Tibial artery (tissue), 4 donors: ENCODE results near the gene FOXK1.
"Not testable (repeated sequence)": the region's sequence is repeated elsewhere in the genome, so short reads cannot be mapped to it uniquely, and the experiment has no call there.

Experiments
- DNase-seq, 2 donors: peaks; one replicate each; pipeline ENCODE4 v3.0.0-alpha.2; 2019
- H3K27ac ChIP-seq, 2 donors: fragments of 200-600 bp; sonication (generic) in 1 of 2; 1 replicate in 1 of 2; 2 replicates in 1 of 2; pipeline ENCODE4 v1.5.1; 2018 to 2019; ENCODE audit warnings: mild to moderate bottlenecking in 1 of 2
- H3K27me3 ChIP-seq, 2 donors: fragments of 200-600 bp; sonication (generic) in 1 of 2; one replicate each; pipeline versions ENCODE4 v1.5.1 to v1.6.0; 2016 to 2019
- H3K36me3 ChIP-seq, 3 donors: fragments of 200-600 bp; sonication (generic) in 2 of 3; one replicate each; pipeline ENCODE4 v1.5.1; 2016 to 2019; ENCODE audit warnings: mild to moderate bottlenecking in 2 of 3
- H3K4me1 ChIP-seq, 4 donors: fragments of 200-600 bp; sonication (generic) in 2 of 4; 1 replicate in 3 of 4; 2 replicates in 1 of 4; pipeline ENCODE4 v1.5.1; 2016 to 2019
- H3K4me3 ChIP-seq, 2 donors: fragments of 200-600 bp; sonication (generic) in 1 of 2; 1 replicate in 1 of 2; 2 replicates in 1 of 2; pipeline ENCODE4 v1.5.1; 2018 to 2019; ENCODE audit warnings: mild to moderate bottlenecking in 2 of 2
- H3K9me3 ChIP-seq, 3 donors: fragments of 200-600 bp; sonication (generic) in 1 of 3; one replicate each; pipeline ENCODE4 v1.5.1; 2016 to 2019
- intact Hi-C: fragments of 100-400 bp; cut with DNase I; formaldehyde crosslinking; loops from one replicate; pipeline ENCODE4 v1.15.0; 2023; ENCODE audit warnings: low total_unique reads
- TF ChIP-seq, protein P1 (sequence below), 2 experiments: fragments of 200-600 bp in 1 of 2; fragments of 450-650 bp in 1 of 2; IDR thresholded peaks; one replicate each; pipeline ENCODE4 v1.5.1; 2017 to 2019; ENCODE audit warnings: antibody characterized with exemption in 2 of 2, mild to moderate bottlenecking in 1 of 2, moderate library complexity in 1 of 2

Gene FOXK1

DNA sequence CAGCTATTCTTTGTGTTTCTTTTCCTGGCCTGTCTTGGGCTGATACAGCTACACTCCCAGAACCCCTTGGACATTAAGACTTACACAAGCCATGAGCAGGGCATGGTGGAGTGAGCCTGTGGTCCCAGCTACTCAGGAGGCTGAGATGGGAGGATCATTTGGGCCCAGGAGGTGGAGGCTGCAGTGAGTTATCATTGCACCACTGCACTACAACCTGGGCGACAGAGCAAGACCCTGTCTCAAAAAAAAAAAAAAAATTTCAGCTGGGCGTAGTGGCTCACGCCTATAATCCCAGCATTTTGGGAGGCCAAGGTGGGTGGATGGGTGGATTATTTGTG, 13.6 kb upstream of the FOXK1 start:
- TF ChIP-seq, protein P1, sequence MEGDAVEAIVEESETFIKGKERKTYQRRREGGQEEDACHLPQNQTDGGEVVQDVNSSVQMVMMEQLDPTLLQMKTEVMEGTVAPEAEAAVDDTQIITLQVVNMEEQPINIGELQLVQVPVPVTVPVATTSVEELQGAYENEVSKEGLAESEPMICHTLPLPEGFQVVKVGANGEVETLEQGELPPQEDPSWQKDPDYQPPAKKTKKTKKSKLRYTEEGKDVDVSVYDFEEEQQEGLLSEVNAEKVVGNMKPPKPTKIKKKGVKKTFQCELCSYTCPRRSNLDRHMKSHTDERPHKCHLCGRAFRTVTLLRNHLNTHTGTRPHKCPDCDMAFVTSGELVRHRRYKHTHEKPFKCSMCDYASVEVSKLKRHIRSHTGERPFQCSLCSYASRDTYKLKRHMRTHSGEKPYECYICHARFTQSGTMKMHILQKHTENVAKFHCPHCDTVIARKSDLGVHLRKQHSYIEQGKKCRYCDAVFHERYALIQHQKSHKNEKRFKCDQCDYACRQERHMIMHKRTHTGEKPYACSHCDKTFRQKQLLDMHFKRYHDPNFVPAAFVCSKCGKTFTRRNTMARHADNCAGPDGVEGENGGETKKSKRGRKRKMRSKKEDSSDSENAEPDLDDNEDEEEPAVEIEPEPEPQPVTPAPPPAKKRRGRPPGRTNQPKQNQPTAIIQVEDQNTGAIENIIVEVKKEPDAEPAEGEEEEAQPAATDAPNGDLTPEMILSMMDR (IDR thresholded peaks at IDR 0.05) = no peak
- Histone ChIP-seq H3K4me1 (peaks cover 0 to 55% (median 30%) of the 10 kb centered on the region in 4 donors), H3K9me3 (no peaks in the 10 kb centered on the region), H3K36me3 (no peaks in the 10 kb centered on the region), H3K27me3 (no peaks in the 10 kb centered on the region), H3K27ac (peak overlapping the region; percentile 51 to 82), H3K4me3 (peak overlapping the region; percentile 3 to 19)
- intact Hi-C loops = no loop called here
- DNase-seq = no peak

- intact Hi-C loops = no loop called here
- Histone ChIP-seq H3K4me1 (peaks cover 0 to 45% (median 26%) of the 10 kb centered on the region in 4 donors), H3K4me3 (no peak overlapping the region), H3K27me3 (no peaks in the 10 kb centered on the region), H3K36me3 (no peaks in the 10 kb centered on the region), H3K27ac (peak overlapping the region in 1 of 2 donors; percentile 82), H3K9me3 (peaks cover 0 to 5% (median 5%) of the 10 kb centered on the region in 3 donors)
- TF ChIP-seq, protein P1 (IDR thresholded peaks at IDR 0.05) = no peak
- no peak for DNase-seq
Measured at GRCh38 chr7:4670791-4671190, 11.3 kb upstream of the FOXK1 start.

GRCh38 chr7:4675771-4676367, 6.2 kb upstream of the FOXK1 start:
- Histone ChIP-seq H3K36me3 (no peaks in the 10 kb centered on the region), H3K27me3 (no peaks in the 10 kb centered on the region), H3K4me1 (no peaks in the 10 kb centered on the region), H3K27ac (no peak overlapping the region), H3K9me3 (peaks cover 0 to 5% (median 5%) of the 10 kb centered on the region in 3 donors), H3K4me3 (no peak overlapping the region)
- TF ChIP-seq, protein P1 (IDR thresholded peaks at IDR 0.05) = no peak
- intact Hi-C loops = no loop called here
- no peak for DNase-seq

DNA sequence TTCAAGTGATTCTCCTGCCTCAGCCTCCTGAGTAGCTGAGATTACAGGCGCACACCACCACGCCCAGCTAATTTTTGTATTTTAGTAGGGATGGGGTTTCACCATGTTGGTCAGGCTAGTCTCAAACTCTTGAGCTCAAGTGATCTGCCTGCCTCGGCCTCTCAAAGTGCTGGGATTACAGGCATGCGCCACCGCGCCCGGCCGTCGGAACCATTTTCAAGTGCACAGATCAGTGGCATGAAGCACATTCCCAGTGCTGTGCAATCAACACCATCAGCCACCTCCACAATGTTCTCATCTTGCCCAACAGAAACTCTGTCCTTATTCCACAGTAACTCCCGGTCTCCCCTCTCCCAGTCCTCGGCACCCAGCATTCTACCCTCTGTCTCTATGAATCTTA, 4.6 kb upstream of the FOXK1 start:
- not testable (repeated sequence) for DNase-seq, H3K36me3 ChIP-seq, H3K27ac ChIP-seq, H3K4me3 ChIP-seq, H3K4me1 ChIP-seq, H3K9me3 ChIP-seq, H3K27me3 ChIP-seq
- intact Hi-C loops = loop anchor here (1.0 kb wide), 1 partner anchor 17 kb away; no protein-coding TSS in a partner anchor

DNA sequence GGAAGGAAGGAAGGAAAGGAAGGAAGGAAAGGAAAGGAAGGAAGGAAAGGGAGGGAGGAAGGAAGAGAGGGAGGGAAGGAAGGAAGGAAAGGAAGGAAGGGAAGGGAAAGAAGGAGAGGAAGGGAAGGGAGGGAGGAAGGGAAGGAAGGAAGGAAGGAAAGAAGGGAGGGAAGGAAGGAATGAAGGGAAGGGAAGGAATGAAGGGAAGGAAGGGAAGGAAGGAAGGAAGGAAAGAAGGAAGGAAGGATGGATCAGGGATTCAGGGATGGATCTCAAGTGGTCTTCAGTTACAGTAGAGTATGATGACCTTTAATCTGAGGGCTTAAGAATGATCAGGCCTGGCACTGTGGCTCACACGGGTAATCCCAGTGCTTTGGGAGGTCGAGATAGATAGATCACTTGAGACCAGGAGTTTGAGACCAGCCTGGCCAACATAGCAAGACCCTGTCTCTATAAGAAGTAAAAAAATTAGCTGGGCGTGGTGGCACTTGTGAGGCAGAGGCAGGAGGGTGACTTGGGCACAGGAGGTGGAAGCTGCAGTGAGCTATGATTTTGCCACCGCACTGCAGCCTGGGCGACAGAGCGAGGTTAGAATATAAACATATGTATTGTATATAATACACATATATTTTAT, 760 bp upstream of the FOXK1 start:
- Histone ChIP-seq H3K27me3 (no peaks in the 10 kb centered on the region), H3K27ac (peak overlapping the region; percentile 68 to 71), H3K36me3 (no peaks in the 10 kb centered on the region), H3K4me1 (peaks cover 0 to 25% (median 15%) of the 10 kb centered on the region in 4 donors), H3K4me3 (peak overlapping the region; percentile 95 to 99), H3K9me3 (no peaks in the 10 kb centered on the region)
- no peak for DNase-seq
- TF ChIP-seq, protein P1 (IDR thresholded peaks at IDR 0.05) = no peak
- intact Hi-C loops = loop anchor here (5.0 kb wide), 2 partner anchors 39 to 71 kb away; no protein-coding TSS in a partner anchor

DNA sequence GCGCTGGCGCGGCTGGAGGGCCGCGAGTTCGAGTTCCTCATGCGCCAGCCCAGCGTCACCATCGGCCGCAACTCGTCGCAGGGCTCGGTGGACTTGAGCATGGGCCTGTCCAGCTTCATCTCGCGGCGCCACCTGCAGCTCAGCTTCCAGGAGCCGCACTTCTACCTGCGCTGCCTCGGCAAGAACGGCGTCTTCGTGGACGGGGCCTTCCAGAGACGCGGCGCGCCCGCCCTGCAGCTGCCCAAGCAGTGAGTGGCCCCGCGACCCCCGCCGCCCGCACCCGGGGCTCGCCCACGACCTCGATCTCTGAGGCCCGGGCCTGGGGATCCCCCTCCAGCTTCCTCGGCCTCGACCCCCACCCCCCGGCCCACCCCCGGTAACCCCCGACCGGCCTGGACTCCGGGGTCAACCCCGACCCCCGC, 537 bp downstream of the FOXK1 start:
- no peaks in the 10 kb centered on the region for H3K27me3 ChIP-seq
- H3K4me3 ChIP-seq = peak overlapping the region; percentile 95 to 99
- TF ChIP-seq, protein P1 (IDR thresholded peaks at IDR 0.05) = peak in 1 of 2 experiments; percentile 4
- H3K36me3 ChIP-seq = no peaks in the 10 kb centered on the region
- DNase-seq = peak; percentile 47 to 78
- H3K27ac ChIP-seq = peak overlapping the region; percentile 95 to 97
- no peaks in the 10 kb centered on the region for H3K9me3 ChIP-seq
- H3K4me1 ChIP-seq = peaks cover 0 to 36% (median 22%) of the 10 kb centered on the region in 4 donors
- intact Hi-C loops = loop anchor here (5.0 kb wide), 2 partner anchors 40 to 70 kb away; no protein-coding TSS in a partner anchor
